AG04450 (cell line): Measurements from ENCODE around the gene TTC21B. TPM values are rescaled to one million over a fixed set of nuclear protein-coding genes. Genes with fewer than 3 reads are reported as not detected.

ENCODE experiments used
- CTCF ChIA-PET: fragments of 300-600, 350-600 bp; formaldehyde crosslinking; extraction: SDS; loops from one replicate; lab custom pipeline; 2022; ENCODE audit warnings: antibody characterized with exemption, inconsistent platforms; lab: Charles Lee
- POLR2A ChIA-PET: fragments of 350-600 bp; formaldehyde crosslinking; extraction: SDS; loops from one replicate; lab custom pipeline; 2021; ENCODE audit warnings: antibody characterized with exemption, inconsistent platforms; lab: Yijun Ruan, JAX
- DNase-seq: peaks from one replicate; pipeline ENCODE4 v3.0.0-alpha.2; 2011; ENCODE audit warnings: low read depth, low spot score
- H3K27ac ChIP-seq: one replicate; pipeline ENCODE4 v1.5.1; 2012; ENCODE audit warnings: low read depth, low read length, control low read depth
- H3K27me3 ChIP-seq: one replicate; pipeline ENCODE4 v1.6.0; 2012; ENCODE audit warnings: low read length; ENCODE audit not compliant: control insufficient read depth, insufficient read depth
- H3K4me3 ChIP-seq: 2 replicates; pipeline ENCODE4 v1.5.1; 2011; ENCODE audit warnings: mild to moderate bottlenecking, low read depth, low read length, control low read depth
- H3K9me3 ChIP-seq: 2 replicates; pipeline ENCODE4 v1.5.1; 2012; ENCODE audit warnings: low read length; ENCODE audit not compliant: control insufficient read depth, insufficient read depth
- polyA plus RNA-seq: library from polyadenylated mRNA; depleted of rRNA; stranded (reverse); fragments of >200 nt; gene quantifications from 2 replicates; pipeline ENCODE4 v1.2.3, GENCODE V29; 2011
- TF ChIP-seq, protein P1 (sequence below): IDR thresholded peaks from 2 replicates; pipeline ENCODE4 v1.5.1; 2011; ENCODE audit warnings: low read depth, low read length, control low read depth, inconsistent platforms

Gene TTC21B
- polyA plus RNA-seq, 1 experiment = 12.1 TPM

DNA sequence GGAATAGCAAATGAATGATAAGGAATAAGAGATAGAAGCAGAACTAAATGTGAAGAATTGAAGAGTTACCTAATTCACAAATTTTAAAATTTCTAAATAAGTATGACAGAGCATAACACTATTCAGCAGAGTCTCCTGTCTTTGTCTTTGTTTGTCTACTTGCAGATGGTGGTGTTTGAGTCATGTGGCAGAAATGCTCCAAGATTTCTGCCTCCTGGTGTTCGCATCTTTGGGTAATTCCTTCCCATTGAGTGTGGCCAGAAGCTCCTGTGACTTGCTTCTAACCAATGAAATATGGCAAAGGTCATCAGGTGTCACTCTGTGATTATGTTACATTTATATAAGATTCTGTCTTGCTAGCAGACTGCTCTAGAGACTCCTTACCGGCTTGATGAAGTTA, 114.0 kb downstream of the TTC21B start:
- ChIA-PET CTCF (interaction anchor here (1.0 to 1.5 kb wide), 2 partner anchors 35 to 219 kb away, joined by 3 to 6 read pairs; no protein-coding TSS in a partner anchor), POLR2A (interaction anchor here (0.6 kb wide), 1 partner anchor 172 kb away, joined by 6 read pairs; no protein-coding TSS in a partner anchor)
- H3K27ac ChIP-seq = no peak overlapping the region
- H3K27me3 ChIP-seq = no peaks in the 10 kb centered on the region
- H3K9me3 ChIP-seq = no peaks in the 10 kb centered on the region
- TF ChIP-seq, protein P1, sequence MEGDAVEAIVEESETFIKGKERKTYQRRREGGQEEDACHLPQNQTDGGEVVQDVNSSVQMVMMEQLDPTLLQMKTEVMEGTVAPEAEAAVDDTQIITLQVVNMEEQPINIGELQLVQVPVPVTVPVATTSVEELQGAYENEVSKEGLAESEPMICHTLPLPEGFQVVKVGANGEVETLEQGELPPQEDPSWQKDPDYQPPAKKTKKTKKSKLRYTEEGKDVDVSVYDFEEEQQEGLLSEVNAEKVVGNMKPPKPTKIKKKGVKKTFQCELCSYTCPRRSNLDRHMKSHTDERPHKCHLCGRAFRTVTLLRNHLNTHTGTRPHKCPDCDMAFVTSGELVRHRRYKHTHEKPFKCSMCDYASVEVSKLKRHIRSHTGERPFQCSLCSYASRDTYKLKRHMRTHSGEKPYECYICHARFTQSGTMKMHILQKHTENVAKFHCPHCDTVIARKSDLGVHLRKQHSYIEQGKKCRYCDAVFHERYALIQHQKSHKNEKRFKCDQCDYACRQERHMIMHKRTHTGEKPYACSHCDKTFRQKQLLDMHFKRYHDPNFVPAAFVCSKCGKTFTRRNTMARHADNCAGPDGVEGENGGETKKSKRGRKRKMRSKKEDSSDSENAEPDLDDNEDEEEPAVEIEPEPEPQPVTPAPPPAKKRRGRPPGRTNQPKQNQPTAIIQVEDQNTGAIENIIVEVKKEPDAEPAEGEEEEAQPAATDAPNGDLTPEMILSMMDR = 0 out of 2 replicates have a peak, but pooled peaks have one; percentile 27
- no peak overlapping the region for H3K4me3 ChIP-seq
- DNase-seq = peak; percentile 39

DNA sequence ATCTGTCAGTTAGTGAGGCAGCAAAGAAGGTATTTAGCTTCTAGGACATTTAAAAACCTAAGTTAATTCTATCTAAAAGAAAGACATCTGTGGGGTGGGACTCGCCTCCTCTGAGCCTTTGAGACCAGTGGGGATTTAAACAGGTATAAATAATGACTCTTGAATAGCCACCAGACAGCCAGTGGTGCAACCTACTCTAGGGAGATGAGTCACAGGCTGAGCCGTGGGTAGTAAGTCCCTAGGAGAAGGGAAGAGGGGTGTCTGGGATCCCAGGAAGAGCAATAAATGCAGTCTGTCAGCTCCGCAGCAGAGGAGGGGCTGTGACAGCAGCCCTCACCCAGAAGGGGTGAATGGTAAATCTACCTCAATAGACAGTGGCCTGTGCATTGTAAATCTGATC, 116.5 kb downstream of the TTC21B start:
- CTCF ChIA-PET = no interaction called here
- H3K4me3 ChIP-seq = no peak overlapping the region
- no peak overlapping the region for H3K27ac ChIP-seq
- no peak for DNase-seq
- POLR2A ChIA-PET = no interaction called here
- no peaks in the 10 kb centered on the region for H3K9me3 ChIP-seq
- TF ChIP-seq, protein P1 = no peak
- no peaks in the 10 kb centered on the region for H3K27me3 ChIP-seq

DNA sequence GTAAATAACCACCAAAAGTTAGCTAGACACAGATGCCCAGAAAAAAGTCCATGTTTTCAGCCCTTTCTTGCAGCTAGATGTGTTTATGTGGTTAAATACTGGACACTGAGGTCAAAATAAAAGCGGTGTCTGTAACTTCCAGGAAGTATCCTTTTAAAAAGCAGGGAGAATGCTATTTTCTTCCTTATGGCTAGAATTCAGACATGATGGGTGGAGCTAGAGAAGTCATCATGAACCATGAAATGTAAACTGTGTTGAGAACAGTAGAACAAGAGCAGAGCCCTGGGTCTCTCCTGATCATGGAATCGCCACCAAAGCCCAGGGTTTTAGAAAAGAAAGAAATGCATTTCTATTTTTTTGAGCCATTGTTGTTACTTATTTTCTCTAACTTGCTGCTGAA, 118.2 kb downstream of the TTC21B start:
- Histone ChIP-seq H3K4me3 (no peak overlapping the region), H3K27me3 (no peaks in the 10 kb centered on the region), H3K9me3 (no peaks in the 10 kb centered on the region), H3K27ac (no peak overlapping the region)
- no peak for DNase-seq
- POLR2A ChIA-PET = no interaction called here
- TF ChIP-seq, protein P1 = no peak
- CTCF ChIA-PET = interaction anchor here (0.6 kb wide), 1 partner anchor 707 kb away, joined by 5 read pairs; no protein-coding TSS in a partner anchor

DNA sequence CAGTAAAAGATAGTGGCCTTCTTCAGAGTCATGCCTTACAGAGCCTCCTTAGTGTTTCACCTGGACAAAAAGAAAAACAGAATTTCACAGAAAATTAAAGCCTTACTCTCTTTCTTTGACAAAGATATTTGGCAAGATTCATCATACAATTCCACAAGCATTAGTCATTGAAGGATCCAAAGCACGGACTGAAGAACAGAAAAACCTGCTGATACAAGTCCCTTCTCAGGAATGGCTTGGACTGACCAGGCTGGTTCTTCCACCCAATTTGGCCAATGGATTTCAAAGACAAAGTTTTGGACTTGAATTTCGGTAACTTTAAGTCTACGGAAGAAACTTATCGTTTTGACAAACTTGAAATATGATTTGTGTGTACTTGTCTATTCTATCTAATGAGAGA, 120.4 kb downstream of the TTC21B start:
- DNase-seq = peak; percentile 34
- CTCF ChIA-PET = no interaction called here
- H3K27ac ChIP-seq = no peak overlapping the region
- H3K9me3 ChIP-seq = no peaks in the 10 kb centered on the region
- no peaks in the 10 kb centered on the region for H3K27me3 ChIP-seq
- TF ChIP-seq, protein P1 = no peak
- no peak overlapping the region for H3K4me3 ChIP-seq
- POLR2A ChIA-PET = no interaction called here

DNA sequence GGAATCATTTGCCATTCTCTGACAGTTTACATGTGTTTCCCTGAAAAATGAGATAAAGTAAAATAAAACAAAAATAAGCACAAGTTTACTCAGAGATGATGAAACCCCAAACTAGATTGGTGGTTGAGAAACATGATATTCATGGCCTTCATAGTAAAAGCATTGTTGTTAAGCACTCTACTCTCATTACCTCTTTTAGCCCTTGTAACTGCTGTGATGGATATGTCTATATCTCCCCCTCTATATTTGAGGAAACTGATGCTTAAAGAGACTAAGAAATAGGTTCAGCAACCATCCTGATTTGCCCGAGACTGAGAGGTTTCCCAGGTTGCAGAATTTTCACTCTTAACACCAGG, 125.7 kb downstream of the TTC21B start:
- H3K27ac ChIP-seq = no peak overlapping the region
- DNase-seq = no peak
- H3K9me3 ChIP-seq = no peaks in the 10 kb centered on the region
- POLR2A ChIA-PET = no interaction called here
- CTCF ChIA-PET = no interaction called here
- H3K4me3 ChIP-seq = no peak overlapping the region
- no peaks in the 10 kb centered on the region for H3K27me3 ChIP-seq
- TF ChIP-seq, protein P1 = no peak
